ENCODE measurements around the gene ZNF653. TPM values are rescaled to one million over a fixed set of nuclear protein-coding genes. Genes with fewer than 3 reads are reported as not detected.
"Not testable (repeated sequence)": the region's sequence is repeated elsewhere in the genome, so short reads cannot be mapped to it uniquely, and the experiment has no call there.

The ZNF653 gene
- total and polyA plus RNA-seq, 2 donors (not counting 3 experiments of a cell fraction or from before 2014, with no cell fraction given) = 7.0 to 8.7 TPM

DNA sequence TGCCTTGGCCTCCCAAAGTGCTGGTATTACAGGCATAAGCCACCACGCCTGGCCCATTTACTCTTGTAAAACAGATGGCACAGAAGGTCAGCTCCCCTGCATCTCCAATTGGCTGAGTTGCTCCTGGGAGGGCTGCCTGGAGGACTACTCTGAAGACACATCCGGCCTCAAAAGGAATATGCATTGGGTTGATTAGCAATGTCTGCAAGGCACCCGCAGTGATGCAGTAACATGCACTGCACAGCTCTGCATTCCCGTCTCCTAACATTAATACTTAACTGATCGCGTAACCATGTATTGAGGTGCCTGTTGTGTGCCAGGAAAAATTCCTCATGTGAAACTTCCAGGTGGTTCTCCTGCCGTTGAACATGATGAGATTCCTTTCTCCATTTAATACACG, 29.8 kb downstream of the ZNF653 start:
- no TSS peak for BruUV-seq (replicated peaks)
- H3K4me1 ChIP-seq (ENCODE audit: control insufficient read depth, extremely low read depth, insufficient read depth, low read length) = no peaks in the 10 kb centered on the region
- FAIRE-seq (no peak), DNase-seq (ENCODE audit: low read depth, low spot score) (no peak)
- dilution Hi-C loops (cut with MboI; ENCODE audit: extremely low pct_ligation_motif_present, low sequenced_read_pairs) = no loop called here
- H3K4me2 ChIP-seq (ENCODE audit: insufficient read depth, low read length) = no peak overlapping the region
- POLR2A ChIA-PET = no interaction called here
- peaks cover 7 to 11% of the 10 kb centered on the region in 2 experiments for H3K27me3 ChIP-seq (ENCODE audit: control insufficient read depth in 2 of 2, insufficient read depth in 2 of 2, low read length in 2 of 2)
- H3K4me3 ChIP-seq (replicated peaks in 1 of 3; ENCODE audit: insufficient read depth in 1 of 3, low read depth in 1 of 3, low read length in 3 of 3) = no peak overlapping the region
- no peak overlapping the region for H2AFZ ChIP-seq (ENCODE audit: low read depth, low read length)
- H3K79me2 ChIP-seq (ENCODE audit: control insufficient read depth, insufficient read depth, low read length) = no peaks in the 10 kb centered on the region
- intact Hi-C loops (cut with micrococcal nuclease) = no loop called here
- H3K36me3 ChIP-seq (ENCODE audit: control insufficient read depth in 2 of 2, extremely low read depth in 1 of 2, insufficient read depth in 2 of 2, low read length in 2 of 2) = no peaks in the 10 kb centered on the region
- TF ChIP-seq EZH2 (IDR thresholded peaks at IDR 0.05; ENCODE audit: borderline replicate concordance, low read depth, low read length, severe bottlenecking) (no peak), POLR2A (IDR thresholded peaks at IDR 0.05; ENCODE audit: low read depth, low read length) (no peak), JUN (IDR thresholded peaks at IDR 0.05; ENCODE audit: borderline replicate concordance, insufficient read depth, insufficient read length, low read depth) (no peak), MYC (IDR thresholded peaks at IDR 0.05; ENCODE audit: low read depth, low read length) (no peak), GATA2 (IDR thresholded peaks at IDR 0.05; ENCODE audit: insufficient read depth, insufficient read length, low read depth, low read length) (no peak), POLR2AphosphoS5 (IDR thresholded peaks at IDR 0.05; ENCODE audit: insufficient read depth, low read depth, low read length) (no peak), MAX (IDR thresholded peaks at IDR 0.05; ENCODE audit: insufficient read depth, insufficient read length) (no peak)
- TF ChIP-seq, protein P1, sequence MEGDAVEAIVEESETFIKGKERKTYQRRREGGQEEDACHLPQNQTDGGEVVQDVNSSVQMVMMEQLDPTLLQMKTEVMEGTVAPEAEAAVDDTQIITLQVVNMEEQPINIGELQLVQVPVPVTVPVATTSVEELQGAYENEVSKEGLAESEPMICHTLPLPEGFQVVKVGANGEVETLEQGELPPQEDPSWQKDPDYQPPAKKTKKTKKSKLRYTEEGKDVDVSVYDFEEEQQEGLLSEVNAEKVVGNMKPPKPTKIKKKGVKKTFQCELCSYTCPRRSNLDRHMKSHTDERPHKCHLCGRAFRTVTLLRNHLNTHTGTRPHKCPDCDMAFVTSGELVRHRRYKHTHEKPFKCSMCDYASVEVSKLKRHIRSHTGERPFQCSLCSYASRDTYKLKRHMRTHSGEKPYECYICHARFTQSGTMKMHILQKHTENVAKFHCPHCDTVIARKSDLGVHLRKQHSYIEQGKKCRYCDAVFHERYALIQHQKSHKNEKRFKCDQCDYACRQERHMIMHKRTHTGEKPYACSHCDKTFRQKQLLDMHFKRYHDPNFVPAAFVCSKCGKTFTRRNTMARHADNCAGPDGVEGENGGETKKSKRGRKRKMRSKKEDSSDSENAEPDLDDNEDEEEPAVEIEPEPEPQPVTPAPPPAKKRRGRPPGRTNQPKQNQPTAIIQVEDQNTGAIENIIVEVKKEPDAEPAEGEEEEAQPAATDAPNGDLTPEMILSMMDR (IDR thresholded peaks at IDR 0.05; ENCODE audit: extremely low read depth in 1 of 2, insufficient read depth in 1 of 2, low read depth in 1 of 2, low read length in 2 of 2) = no peak
- CTCF ChIA-PET = interaction anchor here (0.9 to 1.8 kb wide), 2 partner anchors 89 to 182 kb away, joined by 3 read pairs; no protein-coding TSS in a partner anchor
- no peaks in the 10 kb centered on the region for H3K9me1 ChIP-seq (replicated peaks; ENCODE audit: control insufficient read depth, extremely low read depth, insufficient read depth, low read length)
- H3K27ac ChIP-seq (ENCODE audit: insufficient read depth, low read depth, low read length) = no peak overlapping the region
- no peaks in the 10 kb centered on the region for H3K9me3 ChIP-seq (replicated peaks; ENCODE audit: control insufficient read depth, insufficient read depth, low read length)
- no peak overlapping the region for H3K9ac ChIP-seq (replicated peaks; ENCODE audit: extremely low read depth, insufficient read depth, low read length)
- H4K20me1 ChIP-seq (replicated peaks; ENCODE audit: control insufficient read depth, extremely low read depth, insufficient read depth, low read length) = no peaks in the 10 kb centered on the region

- H2AFZ ChIP-seq (ENCODE audit: low read depth, low read length); H3K27ac ChIP-seq (ENCODE audit: insufficient read depth, low read depth, low read length); H3K9me3 ChIP-seq (replicated peaks; ENCODE audit: control insufficient read depth, insufficient read depth, low read length); H3K9ac ChIP-seq (replicated peaks; ENCODE audit: extremely low read depth, insufficient read depth, low read length); H3K79me2 ChIP-seq (ENCODE audit: control insufficient read depth, insufficient read depth, low read length); H3K27me3 ChIP-seq (ENCODE audit: control insufficient read depth in 2 of 2, insufficient read depth in 2 of 2, low read length in 2 of 2); FAIRE-seq; intact Hi-C loops (cut with micrococcal nuclease); H3K36me3 ChIP-seq (ENCODE audit: control insufficient read depth in 2 of 2, extremely low read depth in 1 of 2, insufficient read depth in 2 of 2, low read length in 2 of 2); H3K4me2 ChIP-seq (ENCODE audit: insufficient read depth, low read length); H3K4me3 ChIP-seq (replicated peaks in 1 of 3; ENCODE audit: insufficient read depth in 1 of 3, low read depth in 1 of 3, low read length in 3 of 3); BruUV-seq (replicated peaks); POLR2A ChIA-PET; DNase-seq (ENCODE audit: low read depth, low spot score); H3K9me1 ChIP-seq (replicated peaks; ENCODE audit: control insufficient read depth, extremely low read depth, insufficient read depth, low read length); H3K4me1 ChIP-seq (ENCODE audit: control insufficient read depth, extremely low read depth, insufficient read depth, low read length); dilution Hi-C loops (cut with MboI; ENCODE audit: extremely low pct_ligation_motif_present, low sequenced_read_pairs); H4K20me1 ChIP-seq (replicated peaks; ENCODE audit: control insufficient read depth, extremely low read depth, insufficient read depth, low read length): not testable (repeated sequence)
- CTCF ChIA-PET = interaction anchor here (0.9 kb wide), 1 partner anchor 89 kb away, joined by 3 read pairs; no protein-coding TSS in a partner anchor
Observed at GRCh38 chr19:11475343-11475742, 30.3 kb downstream of the ZNF653 start.
